SK-N-SH (cell line): ENCODE data around the gene PRRX2. TPM values are rescaled to one million over a fixed set of nuclear protein-coding genes. Genes with fewer than 3 reads are reported as not detected.

Experiments used
- CTCF ChIA-PET: fragments of 300-600, 350-600 bp; formaldehyde crosslinking; extraction: SDS; loops from one replicate; lab custom pipeline; 2021; lab: Yijun Ruan, JAX
- POLR2A ChIA-PET: fragments of 350-600 bp; sonication (Branson Sonifier 250); formaldehyde crosslinking; extraction: SDS; loops from one replicate; lab custom pipeline; 2020; ENCODE audit warnings: antibody characterized with exemption, inconsistent platforms; lab: Yijun Ruan, JAX
- DNase-seq: peaks from one replicate; pipeline ENCODE4 v3.0.0; 2012
- H2AFZ ChIP-seq: fragments of 200-600 bp; sonication (generic); 2 replicates; pipeline ENCODE4 v1.8.1; 2016; ENCODE audit warnings: antibody characterized with exemption, mild to moderate bottlenecking, low read depth
- H3F3A ChIP-seq: fragments of 200-600 bp; sonication (generic); replicated peaks from 2 replicates; pipeline ENCODE3; 2016; ENCODE audit warnings: antibody characterized with exemption, mild to moderate bottlenecking; ENCODE audit not compliant: insufficient read depth
- H3K27ac ChIP-seq, 2 experiments: fragments of 200-500 bp in 1 of 2; fragments of 200-600 bp in 1 of 2; sonication (Bioruptor generic) in 1 of 2; sonication (generic), shearing (Covaris generic) in 1 of 2; 2 replicates each; pipeline versions ENCODE4 v1.5.1 to v1.6.1; 2014 to 2016; ENCODE audit warnings: low read depth in 2 of 2, inconsistent platforms in 1 of 2, low read length in 1 of 2, mild to moderate bottlenecking in 1 of 2, mixed read lengths in 1 of 2
- H3K27me3 ChIP-seq: fragments of 200-600 bp; sonication (generic), shearing (Covaris generic); 2 replicates; pipeline ENCODE4 v1.6.1; 2016; ENCODE audit warnings: mixed run types; ENCODE audit not compliant: insufficient read depth
- H3K36me3 ChIP-seq, 2 experiments: fragments of 200-500 bp in 1 of 2; fragments of 200-600 bp in 1 of 2; sonication (Bioruptor generic) in 1 of 2; sonication (generic) in 1 of 2; replicated peaks in 1 of 2; 2 replicates each; pipeline versions ENCODE3 to v1.5.1; 2014 to 2016; ENCODE audit warnings: low read length in 1 of 2, mild to moderate bottlenecking in 1 of 2; ENCODE audit not compliant: insufficient read depth in 2 of 2, control insufficient read depth in 1 of 2
- H3K4me1 ChIP-seq, 2 experiments: fragments of 200-500 bp in 1 of 2; fragments of 200-600 bp in 1 of 2; sonication (Bioruptor generic) in 1 of 2; sonication (generic), shearing (Covaris generic) in 1 of 2; 2 replicates each; pipeline versions ENCODE4 v1.5.1 to v1.6.1; 2014 to 2016; ENCODE audit warnings: low read depth in 1 of 2, low read length in 1 of 2, mixed run types in 1 of 2; ENCODE audit not compliant: insufficient read depth in 2 of 2, control insufficient read depth in 1 of 2
- H3K4me2 ChIP-seq: fragments of 200-600 bp; sonication (generic), shearing (Covaris generic); 2 replicates; pipeline ENCODE4 v1.6.1; 2017; ENCODE audit warnings: mixed run types
- H3K4me3 ChIP-seq, 2 experiments: fragments of 200-500 bp in 1 of 2; fragments of 200-600 bp in 1 of 2; sonication (Bioruptor generic) in 1 of 2; sonication (generic), shearing (Covaris generic) in 1 of 2; 2 replicates each; pipeline versions ENCODE4 v1.5.1 to v1.8.1; 2014 to 2016; ENCODE audit warnings: low read depth in 2 of 2, inconsistent platforms in 1 of 2, low read length in 1 of 2, mild to moderate bottlenecking in 1 of 2, mixed read lengths in 1 of 2, moderate library complexity in 1 of 2
- H3K79me2 ChIP-seq: fragments of 200-600 bp; sonication (generic); 2 replicates; pipeline ENCODE4 v1.8.1; 2017; ENCODE audit warnings: mild to moderate bottlenecking; ENCODE audit not compliant: insufficient read depth
- H3K9ac ChIP-seq: fragments of 200-600 bp; sonication (generic); 2 replicates; pipeline ENCODE4 v1.6.1; 2017; ENCODE audit warnings: mixed run types
- H3K9me2 ChIP-seq: fragments of 200-600 bp; sonication (generic); 2 replicates; pipeline ENCODE4 v1.6.1; 2017; ENCODE audit warnings: mixed run types
- H3K9me3 ChIP-seq: fragments of 200-600 bp; sonication (generic); 2 replicates; pipeline ENCODE4 v1.6.1; 2017; ENCODE audit warnings: mixed run types, mild to moderate bottlenecking, moderate library complexity
- H4K20me1 ChIP-seq: fragments of 200-600 bp; sonication (generic); 2 replicates; pipeline ENCODE4 v1.6.1; 2017; ENCODE audit warnings: mild to moderate bottlenecking, mixed run types; ENCODE audit not compliant: insufficient read depth
- CHD2 ChIP-seq: fragments of 150-350 bp; IDR thresholded peaks from 2 replicates; pipeline ENCODE4 v1.6.1; 2018; ENCODE audit warnings: low read length; ENCODE audit not compliant: partially characterized antibody
- CTCF ChIP-seq: fragments of 200-600 bp; sonication (generic); IDR thresholded peaks from 2 replicates; pipeline ENCODE4 v1.6.1; 2017; ENCODE audit warnings: antibody characterized with exemption, mild to moderate bottlenecking, moderate library complexity
- EZH2phosphoT487 ChIP-seq: fragments of 200-600 bp; sonication (generic); IDR thresholded peaks from 2 replicates; pipeline ENCODE4 v1.6.1; 2017; ENCODE audit warnings: low read depth, mixed run types, mild to moderate bottlenecking, antibody characterized with exemption, moderate library complexity, borderline replicate concordance
- GABPA ChIP-seq: IDR thresholded peaks from 2 replicates; pipeline ENCODE4 v1.4.0; 2012; ENCODE audit warnings: low read depth, mild to moderate bottlenecking
- MXI1 ChIP-seq: IDR thresholded peaks from 2 replicates; pipeline ENCODE4 v1.6.1; 2012; ENCODE audit warnings: mild to moderate bottlenecking, low read depth, low read length, improper control_type of control experiment
- NFIC ChIP-seq: IDR thresholded peaks from 2 replicates; pipeline ENCODE4 v1.4.0; 2012; ENCODE audit warnings: borderline replicate concordance
- PBX3 ChIP-seq: IDR thresholded peaks from 2 replicates; pipeline ENCODE4; 2012
- POLR2AphosphoS5 ChIP-seq: IDR thresholded peaks from 2 replicates; pipeline ENCODE4 v1.6.1; 2012; ENCODE audit warnings: low read depth, low read length
- RCOR1 ChIP-seq: fragments of 150-350 bp; IDR thresholded peaks from 2 replicates; pipeline ENCODE4 v1.6.1; 2017; ENCODE audit warnings: antibody characterized with exemption, low read length
- REST ChIP-seq: IDR thresholded peaks from 2 replicates; pipeline ENCODE4 v1.6.1; 2012; ENCODE audit warnings: mild to moderate bottlenecking, low read depth, low read length, moderate library complexity
- RFX5 ChIP-seq: IDR thresholded peaks from 2 replicates; pipeline ENCODE4 v1.6.1; 2012; ENCODE audit warnings: mild to moderate bottlenecking, improper control_type of control experiment, low read length
- SIN3A ChIP-seq: IDR thresholded peaks from 2 replicates; pipeline ENCODE4 v1.6.1; 2012; ENCODE audit warnings: low read depth, mild to moderate bottlenecking, low read length, moderate library complexity, borderline replicate concordance
- USF1 ChIP-seq: IDR thresholded peaks from 2 replicates; pipeline ENCODE4 v1.4.0; 2012; ENCODE audit warnings: low read depth, borderline replicate concordance
- USF2 ChIP-seq: fragments of 150-350 bp; IDR thresholded peaks from 2 replicates; pipeline ENCODE4 v1.6.1; 2017; ENCODE audit warnings: antibody characterized with exemption, low read length, low read depth, borderline replicate concordance
- ZBTB33 ChIP-seq: IDR thresholded peaks from 2 replicates; pipeline ENCODE4 v1.4.0; 2012; ENCODE audit warnings: low read depth, borderline replicate concordance
- WGBS: methylation state at CpG from one replicate; pipeline ENCODE4 v1.1.6; 2017; ENCODE audit warnings: low lambda C conversion rate; 5-methylcytosine and 5-hydroxymethylcytosine counted together
- polyA plus RNA-seq, 3 experiments: library from polyadenylated mRNA; depleted of rRNA; stranded (reverse); fragments of >200 nt; gene quantifications; 2 replicates each; pipeline ENCODE4 v1.2.3, GENCODE V29; 2012

The PRRX2 gene
- polyA plus RNA-seq, 1 of the 3 experiments (the other 2 are of a cell fraction), result 0.84 TPM

- Histone ChIP-seq H3K9ac (no peak overlapping the region), H3K9me2 (no peaks in the 10 kb centered on the region), H3K36me3 (no peaks in the 10 kb centered on the region), H3K9me3 (no peaks in the 10 kb centered on the region), H4K20me1 (peaks cover 22% of the 10 kb centered on the region), H3K4me2 (no peak overlapping the region), H3K4me3 (no peak overlapping the region), H3K27ac (no peak overlapping the region), H2AFZ (no peak overlapping the region), H3K4me1 (peaks cover 13 to 29% of the 10 kb centered on the region in 2 experiments; a peak in 2 of 4 replicates), H3K79me2 (peaks cover 42% of the 10 kb centered on the region), H3F3A (peaks cover 12% of the 10 kb centered on the region), H3K27me3 (no peaks in the 10 kb centered on the region)
- WGBS, result 89% methylated on average over 9 of the region's 9 CpGs
- ChIA-PET POLR2A (interaction anchor here (0.6 to 1.4 kb wide), 5 partner anchors 14 to 1798 kb away, joined by 3 to 6 read pairs (median 4); no protein-coding TSS in a partner anchor), CTCF (interaction anchor here (0.9 to 12.8 kb wide), 19 partner anchors 9 to 547 kb away, joined by 3 to 212 read pairs (median 6); partner anchors contain the start of genes ASB6, CRAT and PTPA)
- DNase-seq, result no peak
- TF ChIP-seq CTCF (no peak), MXI1 (no peak), RCOR1 (no peak), USF2 (no peak), EZH2phosphoT487 (no peak), RFX5 (no peak), SIN3A (no peak), NFIC (no peak)
Observed at GRCh38 chr9:129624947-129625346, 40.5 kb upstream of the PRRX2 start.

- H3F3A ChIP-seq, result peaks cover 12% of the 10 kb centered on the region
- H3K4me1 ChIP-seq, result peaks cover 16 to 29% of the 10 kb centered on the region in 2 experiments; a peak in 2 of 4 replicates
- H3K36me3 ChIP-seq, result no peaks in the 10 kb centered on the region
- H3K27me3 ChIP-seq, result no peaks in the 10 kb centered on the region
- H2AFZ ChIP-seq, result peak within 1 kb of the TSS; percentile 61
- peak within 1 kb of the TSS; percentile 91 for H3K9ac ChIP-seq
- peaks cover 54% of the 10 kb centered on the region for H3K79me2 ChIP-seq
- no peaks in the 10 kb centered on the region for H3K9me2 ChIP-seq
- POLR2A ChIA-PET, result interaction anchor here (0.6 to 3.0 kb wide), 11 partner anchors 10 to 495 kb away, joined by 3 to 15 read pairs (median 5); partner anchors contain the start of gene IER5L
- peak within 1 kb of the TSS; percentile 78 to 83 for H3K27ac ChIP-seq
- H3K4me3 ChIP-seq, result peak within 1 kb of the TSS; percentile 87 to 92
- under 1% methylated on average over 42 of the region's 55 CpGs for WGBS
- H4K20me1 ChIP-seq, result peaks cover 34% of the 10 kb centered on the region
- peak; percentile 95 for DNase-seq
- peak within 1 kb of the TSS; percentile 84 for H3K4me2 ChIP-seq
- CTCF ChIA-PET, result interaction anchor here (0.7 to 12.8 kb wide), 11 partner anchors 10 to 493 kb away, joined by 3 to 212 read pairs (median 3); partner anchors contain the start of gene ASB6
- no peaks in the 10 kb centered on the region for H3K9me3 ChIP-seq
- TF ChIP-seq REST, result peak; percentile 34; the same call in 1 of the 2 replicates
- no peak for TF ChIP-seq RCOR1
- peak; percentile 75 for TF ChIP-seq GABPA
- TF ChIP-seq PBX3, result no peak
- peak; percentile 87 for TF ChIP-seq POLR2AphosphoS5
- peak; percentile 97 for TF ChIP-seq USF1
- TF ChIP-seq CHD2, result peak; percentile 24
- TF ChIP-seq ZBTB33, result no peak
Observed at GRCh38 chr9:129626079-129626624, 39.3 kb upstream of the PRRX2 start, which contains the start of gene NTMT1. NTMT1 (plus strand) TSS chr9:129626163; CDS start chr9:129632704, 6,541 bp downstream.
